Muscle of arm (tissue), 12 donors: ENCODE measurements around the gene ZNF768. TPM values are rescaled to one million over a fixed set of nuclear protein-coding genes. Genes with fewer than 3 reads are reported as not detected.
"Not testable (repeated sequence)": the region's sequence is repeated elsewhere in the genome, so short reads cannot be mapped to it uniquely, and the experiment has no call there.

Experiments
- DNase-seq: peaks from one replicate; pipeline ENCODE4 v3.0.0-alpha.2; 2013
- polyA plus RNA-seq, 12 donors: library from polyadenylated mRNA; unstranded; fragments of 120-200 nt; gene quantifications; one replicate each; pipeline ENCODE4 v1.2.1, GENCODE V29; 2013; ENCODE audit not compliant: insufficient read length in 12 of 12

The ZNF768 gene
- polyA plus RNA-seq, 12 donors: 19.9 to 32.9 (median 25.7) TPM; not detected in 1

DNA sequence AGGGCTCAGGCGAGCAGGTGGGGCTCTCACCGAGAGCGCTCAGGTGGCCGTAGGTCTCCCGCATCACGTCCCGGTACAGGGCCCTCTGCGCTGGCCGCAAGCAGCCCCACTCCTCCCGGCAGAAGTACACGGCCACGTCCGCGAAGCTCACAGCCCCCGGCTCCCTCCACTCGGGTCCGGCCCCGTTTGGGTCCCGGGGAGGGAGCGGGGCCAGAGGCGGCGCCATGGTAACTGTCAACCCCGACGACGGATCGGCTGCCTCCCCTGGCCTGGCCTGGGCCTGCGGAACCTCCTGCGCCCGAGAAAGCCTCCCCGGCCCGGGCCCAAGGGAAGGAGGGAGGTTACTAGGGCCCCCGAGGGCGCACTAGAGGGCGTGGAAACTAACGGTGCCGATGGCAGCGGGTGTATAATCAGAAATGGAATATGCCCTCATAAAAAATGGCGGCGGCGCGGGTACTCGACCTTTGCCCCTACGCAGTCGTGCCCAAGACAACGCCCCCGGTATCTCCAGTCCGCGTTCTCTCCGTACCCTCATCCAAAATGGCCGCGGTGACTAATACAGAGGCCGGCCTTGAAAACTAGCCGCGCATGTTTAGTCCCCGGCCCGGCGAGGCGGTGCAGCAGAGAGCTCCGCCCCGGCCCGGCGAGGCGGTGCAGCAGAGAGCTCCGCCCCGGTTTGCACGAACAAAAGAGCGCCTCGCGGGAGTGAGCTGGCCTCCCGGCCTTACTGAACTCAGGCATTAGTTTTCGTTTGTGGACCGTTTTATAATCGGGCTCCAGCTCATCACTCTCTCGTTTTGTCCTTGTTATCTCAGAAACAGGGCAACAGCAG is 31.8 kb upstream of the ZNF768 start, which contains the start of gene ZNF764:
Gene ZNF764 (minus strand): TSS at position 418 of the 832 bp plus-strand sequence. CDS start 192 bp downstream, at position 226.
- peak; percentile 97 for DNase-seq

DNA sequence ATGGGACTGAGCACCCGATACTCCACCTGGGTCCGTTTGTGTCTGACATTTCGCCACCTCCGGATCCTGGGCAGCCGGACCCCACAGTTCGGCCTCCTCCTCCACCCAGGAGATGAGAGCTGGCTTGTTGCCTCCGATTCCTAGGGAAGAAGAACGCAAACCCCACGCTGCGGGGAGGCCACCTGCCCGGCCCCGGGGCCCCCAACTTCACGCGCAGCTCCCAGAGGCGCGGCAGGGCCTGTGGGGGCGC is 31.3 kb upstream of the ZNF768 start:
- DNase-seq: no peak

DNA sequence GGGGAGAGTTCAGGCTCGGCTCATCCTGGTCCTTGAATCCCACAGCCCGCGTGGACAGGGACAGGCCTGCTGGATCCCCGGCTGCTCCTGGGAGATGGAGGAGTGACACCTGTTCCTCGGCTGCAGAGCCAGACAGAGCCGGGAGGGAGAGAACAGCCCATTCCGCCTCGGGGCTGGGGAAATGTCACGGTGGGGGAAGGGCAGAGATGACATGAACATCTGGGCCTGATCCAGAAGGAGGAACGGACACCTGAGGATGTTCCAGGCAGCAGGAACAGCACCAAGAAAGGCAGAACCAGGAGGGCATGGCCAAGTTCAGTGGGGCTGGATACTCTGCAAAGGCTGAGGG is 29.7 kb upstream of the ZNF768 start:
- DNase-seq: no peak

DNA sequence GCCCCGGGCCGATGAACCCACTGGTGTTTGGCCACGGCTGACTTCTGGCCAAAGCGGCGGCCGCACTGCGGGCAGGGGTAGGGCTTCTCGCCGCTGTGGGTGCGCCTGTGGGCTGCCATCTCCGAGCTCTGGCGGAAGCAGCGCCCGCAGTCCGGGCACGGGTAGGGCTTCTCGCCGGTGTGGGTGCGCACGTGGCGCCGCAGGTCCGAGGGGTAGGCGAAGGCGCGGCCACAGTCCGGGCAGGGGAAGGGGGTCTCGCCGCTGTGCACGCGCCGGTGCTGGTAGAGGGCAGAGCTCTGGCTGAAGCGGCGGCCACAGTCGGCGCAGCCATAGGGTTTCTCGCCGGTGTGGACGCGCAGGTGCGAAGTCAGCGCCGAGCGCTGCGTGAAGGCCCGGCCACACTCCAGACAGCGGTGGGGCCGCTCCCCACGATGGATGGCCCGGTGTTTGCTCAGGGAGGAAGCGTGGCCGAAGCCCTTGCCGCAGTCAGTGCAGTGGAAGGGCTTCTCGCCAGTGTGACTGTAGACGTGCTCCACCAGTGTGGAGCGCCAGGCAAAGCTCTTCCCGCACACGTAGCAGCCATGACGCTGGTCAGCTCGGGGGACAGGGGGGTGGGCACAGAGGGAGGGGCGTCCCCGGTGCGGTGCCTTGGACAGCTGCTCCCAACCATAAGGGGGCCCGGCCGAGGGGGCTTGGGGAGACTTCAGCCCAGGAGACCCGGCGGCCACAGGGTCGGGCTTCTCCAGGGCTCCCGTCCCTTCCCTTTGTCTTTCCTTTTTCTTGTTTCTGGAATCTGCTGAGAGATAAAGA is 29.2 kb upstream of the ZNF768 start:
- no peak for DNase-seq

DNA sequence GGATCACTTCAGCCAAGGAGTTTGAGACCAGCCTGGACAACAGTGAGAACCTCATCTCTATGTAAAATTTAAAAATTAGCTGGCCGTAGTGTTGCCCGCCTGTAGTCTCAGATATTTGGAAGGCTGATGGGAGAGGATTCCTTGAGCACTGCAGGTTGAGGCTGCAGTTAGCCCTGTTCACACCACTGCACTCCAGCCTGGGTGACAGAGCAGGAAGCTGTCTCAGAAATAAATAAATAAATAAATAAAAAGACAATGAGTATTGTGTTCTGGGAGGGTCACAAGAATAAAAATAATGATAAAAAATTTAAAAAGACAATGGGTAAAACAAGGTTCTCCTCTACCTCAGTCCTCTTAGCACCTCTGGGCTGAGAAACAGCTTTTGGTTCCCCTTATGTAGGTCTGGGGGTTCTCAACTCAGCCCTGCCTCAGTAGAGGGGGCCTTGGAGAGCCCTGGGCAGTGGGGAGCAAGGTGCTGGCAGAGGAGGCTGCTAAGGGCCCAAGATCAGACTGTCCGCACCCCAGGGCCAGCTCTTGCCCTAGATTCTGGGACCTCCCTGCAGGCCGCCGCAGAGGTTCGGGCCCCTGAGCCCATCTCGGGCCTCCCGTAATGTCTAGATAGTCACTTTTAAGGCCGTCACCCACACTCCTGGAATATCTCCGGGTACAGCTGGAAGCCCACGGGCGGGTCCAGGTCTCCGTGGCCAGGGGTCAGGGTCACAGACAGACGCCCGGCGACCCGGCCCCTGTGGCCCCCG is 28.4 kb upstream of the ZNF768 start:
- DNase-seq: no peak

DNA sequence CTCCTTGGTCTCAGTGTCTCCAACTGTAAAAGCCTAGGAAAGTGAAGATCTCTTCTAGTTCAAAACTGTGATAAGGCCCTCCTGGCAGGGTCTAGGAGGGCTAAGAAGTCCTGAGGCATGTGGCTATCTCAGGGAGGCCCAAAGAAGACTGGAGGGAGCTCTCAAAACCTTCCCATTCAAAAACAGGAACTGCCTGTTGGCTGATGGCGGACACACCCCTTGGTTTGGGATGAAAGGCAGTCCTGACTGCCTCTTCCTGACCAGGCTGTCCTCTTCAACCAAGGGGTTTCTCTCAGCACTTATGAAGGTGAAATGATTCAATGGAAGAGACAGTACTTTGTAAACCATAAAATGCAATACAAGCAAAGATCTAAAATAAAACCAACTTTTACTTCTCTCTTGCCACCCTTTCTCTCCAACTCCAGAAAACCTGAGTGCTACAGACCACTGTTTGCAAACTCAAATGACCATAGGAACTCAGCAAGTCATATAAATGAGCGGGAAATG is 27.1 kb upstream of the ZNF768 start:
- no peak for DNase-seq

DNA sequence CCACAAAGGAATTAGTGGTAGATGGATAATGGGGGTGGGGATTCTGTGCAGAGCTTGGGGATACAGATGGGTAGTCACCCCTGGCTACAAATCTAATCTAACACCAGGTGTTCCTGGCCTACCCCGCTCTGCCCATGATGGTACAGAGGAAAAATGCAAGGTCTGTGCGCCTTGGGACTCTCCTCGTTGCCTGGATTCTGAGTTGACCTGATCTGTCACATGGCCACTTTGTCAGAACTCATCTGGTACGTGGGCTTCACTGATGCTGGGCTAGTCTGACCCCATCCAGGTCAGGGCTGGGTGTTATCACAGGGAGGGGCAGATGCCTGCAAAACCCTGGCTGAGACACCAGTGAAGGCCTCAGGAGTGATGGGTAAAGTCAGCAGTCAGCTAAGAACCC is 26.6 kb upstream of the ZNF768 start:
- no peak for DNase-seq

DNA sequence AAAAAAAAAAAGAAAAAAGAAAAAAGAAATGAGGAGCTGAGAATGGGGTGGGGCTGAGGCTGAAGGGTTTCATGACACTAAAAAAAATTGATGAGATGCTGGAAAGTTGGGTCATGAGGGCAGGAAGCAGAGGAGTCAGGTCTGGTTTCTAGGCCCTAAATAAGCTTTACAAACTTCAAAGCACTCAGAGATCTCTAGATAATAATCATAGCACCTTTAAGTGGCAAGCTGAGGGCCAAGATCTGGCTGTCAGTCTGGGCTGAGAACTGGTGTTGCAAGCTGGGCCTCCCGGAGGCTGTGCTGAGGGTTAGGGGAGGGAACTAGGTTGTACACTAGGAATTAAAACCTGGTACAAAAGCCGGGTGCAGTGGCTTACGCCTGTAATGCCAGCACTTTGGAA is 25.4 kb upstream of the ZNF768 start:
- no peak for DNase-seq

DNA sequence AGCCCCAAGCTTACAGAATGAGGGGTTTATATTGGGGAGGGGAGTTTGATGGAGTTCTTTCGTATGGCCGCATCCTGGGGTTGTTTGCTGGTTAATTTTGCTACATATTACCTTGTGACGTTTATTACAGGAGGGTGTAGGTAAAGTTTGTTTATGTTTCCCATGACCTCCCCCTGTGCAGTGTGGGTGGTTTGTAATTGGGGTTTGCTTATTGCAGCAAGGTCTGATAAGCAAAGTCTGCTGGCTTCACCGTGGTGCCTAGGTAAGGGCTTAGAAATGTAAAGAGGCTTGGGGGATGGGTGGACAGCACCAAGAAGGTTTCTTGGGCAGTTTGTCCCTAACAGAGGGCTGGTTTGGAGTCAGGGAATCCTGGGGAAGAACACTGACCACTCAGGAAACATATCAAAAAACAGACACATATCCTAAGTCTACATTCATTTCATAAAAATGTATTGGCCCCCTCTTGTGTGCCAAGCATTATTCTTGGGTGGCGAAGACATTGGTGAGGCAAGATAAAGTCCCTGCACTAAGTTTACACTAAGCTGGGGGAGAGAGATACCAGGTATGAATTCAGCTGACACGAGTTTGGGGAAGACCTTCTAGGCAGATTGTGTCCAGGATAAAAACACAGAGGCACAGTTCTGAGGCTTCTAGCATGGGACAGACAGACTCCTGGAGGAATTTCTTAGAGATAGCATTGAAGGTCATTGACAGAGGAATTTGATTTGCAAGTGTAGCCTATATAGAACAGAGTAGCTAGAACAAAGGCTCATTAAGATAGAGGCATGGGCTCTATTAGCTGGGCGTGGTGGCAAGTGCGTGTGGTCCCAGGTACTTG is 22.3 kb upstream of the ZNF768 start:
- DNase-seq: no peak

DNA sequence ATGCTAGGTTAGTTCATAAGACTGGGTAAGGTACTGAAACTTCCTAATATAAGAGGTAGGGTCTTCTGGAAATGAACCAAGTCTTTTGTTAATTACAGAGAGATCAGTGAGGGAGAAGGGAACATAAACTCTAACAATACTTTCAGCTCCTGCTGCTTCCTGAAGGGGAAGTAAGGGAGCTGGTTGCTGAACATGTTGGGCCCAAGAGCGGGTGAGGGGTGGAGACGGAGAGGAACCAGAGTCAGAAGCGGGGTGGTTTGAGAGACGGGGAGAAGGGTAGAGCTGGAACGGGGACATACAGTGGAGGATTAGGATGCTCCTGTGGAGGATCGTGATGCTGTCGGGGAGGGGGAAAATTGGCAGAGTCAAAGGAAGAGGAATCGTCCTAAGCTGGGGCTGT is 19.7 kb upstream of the ZNF768 start:
- no peak for DNase-seq

DNA sequence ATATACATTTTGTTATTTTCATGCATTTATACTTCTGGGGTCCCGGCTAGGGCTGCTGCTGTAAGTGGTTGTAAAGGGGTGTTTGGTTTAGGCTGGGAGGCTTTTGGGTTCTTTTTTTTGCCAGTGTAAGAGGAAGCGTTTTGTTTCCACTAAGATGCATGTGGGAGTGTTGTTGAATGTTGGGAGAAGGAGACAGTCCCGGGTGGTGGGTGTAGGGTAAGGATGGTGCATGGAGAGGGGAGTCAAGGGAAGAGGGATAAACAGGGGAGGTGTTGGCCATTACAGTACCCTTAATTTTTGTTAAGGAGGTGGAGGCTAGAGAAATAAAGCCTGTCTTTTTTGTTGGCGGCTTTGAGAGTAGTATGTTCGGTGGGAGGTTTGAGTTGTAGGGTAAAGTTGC is 16.7 kb upstream of the ZNF768 start:
- DNase-seq: no peak

DNA sequence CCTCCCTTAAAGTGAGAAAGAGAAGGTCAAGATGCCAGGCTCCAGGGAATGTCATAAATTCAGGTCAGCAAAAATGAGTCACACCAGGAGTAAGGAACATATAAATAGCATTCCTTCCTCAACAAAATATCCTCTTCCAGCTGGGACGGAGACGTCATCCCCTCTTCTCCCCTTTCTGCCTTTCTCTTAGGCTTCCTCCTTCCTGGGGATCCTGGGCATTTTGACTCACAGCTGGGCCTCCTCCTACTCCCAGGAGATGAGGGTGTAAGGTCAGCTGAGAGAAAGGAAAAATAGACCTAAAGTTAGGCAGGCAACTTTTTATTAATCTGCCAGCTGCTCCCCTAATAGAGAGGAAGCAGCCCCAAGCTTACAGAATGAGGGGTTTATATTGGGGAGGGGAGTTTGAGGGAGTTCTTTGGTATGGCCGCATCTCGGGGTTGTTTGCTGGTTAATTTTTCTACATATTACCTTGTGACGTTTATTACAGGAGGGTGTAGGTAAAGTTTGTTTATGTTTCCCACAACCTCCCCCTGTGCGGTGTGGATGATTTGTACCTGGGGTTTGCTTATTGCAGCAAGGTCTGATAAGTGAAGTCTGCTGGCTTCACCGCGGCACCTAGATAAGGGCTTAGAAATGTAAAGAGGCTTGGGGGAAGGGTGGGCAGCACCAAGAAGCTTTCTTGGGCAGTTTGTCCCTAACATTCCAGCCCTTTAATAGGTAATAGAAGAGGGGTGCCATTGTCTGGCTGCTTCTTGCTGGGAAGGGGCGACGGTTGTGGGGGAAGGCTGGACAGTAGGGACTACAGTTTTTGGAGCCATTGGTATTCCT is 15.3 kb upstream of the ZNF768 start:
- DNase-seq: no peak

DNA sequence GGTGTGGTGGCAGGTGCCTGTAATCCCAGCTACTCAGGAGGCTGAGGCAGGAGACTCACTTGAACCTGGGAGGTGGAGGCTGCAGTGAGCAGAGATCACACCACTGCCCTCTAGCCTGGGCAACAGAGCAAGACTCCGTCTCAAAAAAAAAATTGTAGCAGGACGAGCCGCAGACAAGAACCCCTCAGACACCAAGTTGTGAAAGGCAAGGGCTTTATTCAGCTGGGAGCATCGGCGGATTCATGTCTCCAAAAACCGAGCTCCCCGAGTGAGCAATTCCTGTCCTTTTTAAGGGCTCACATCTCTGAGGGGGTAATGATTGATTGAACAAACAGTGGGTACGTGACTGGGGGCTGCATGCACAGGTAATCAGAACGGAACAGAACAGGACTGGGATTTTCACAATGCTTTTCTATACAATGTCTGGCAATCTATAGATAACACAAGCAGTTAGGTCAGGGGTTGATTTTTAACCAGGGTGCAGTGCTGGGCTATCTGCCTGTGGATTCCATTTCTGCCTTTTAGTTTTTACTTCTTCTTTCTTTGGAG is 14.6 kb upstream of the ZNF768 start:
- DNase-seq: not testable (repeated sequence)

DNA sequence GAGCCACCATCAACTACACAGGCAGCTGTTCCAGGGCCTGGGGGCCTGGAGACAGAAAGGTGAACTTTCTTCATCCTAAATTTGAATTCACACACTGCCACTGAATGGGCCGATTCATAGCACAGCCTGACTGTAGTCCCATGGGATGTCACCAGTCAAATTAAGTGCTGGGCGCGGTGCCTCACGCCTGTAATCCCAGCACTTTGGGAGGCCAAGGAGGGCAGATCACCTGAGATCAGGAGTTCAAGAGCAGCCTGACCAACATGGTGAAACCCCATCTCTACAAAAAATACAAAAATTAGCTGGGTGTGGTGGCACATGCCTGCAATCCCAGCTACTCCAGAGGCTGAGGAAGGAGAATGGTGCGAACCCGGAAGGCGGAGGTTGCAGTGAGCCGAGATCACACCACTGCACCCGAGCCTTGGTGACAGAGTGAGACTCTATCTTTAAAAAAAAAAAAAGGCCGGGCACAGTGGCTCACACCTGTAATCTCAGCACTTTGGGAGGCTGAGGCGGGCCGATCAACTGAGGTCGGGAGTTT is 13.7 kb upstream of the ZNF768 start:
- DNase-seq: not testable (repeated sequence)

DNA sequence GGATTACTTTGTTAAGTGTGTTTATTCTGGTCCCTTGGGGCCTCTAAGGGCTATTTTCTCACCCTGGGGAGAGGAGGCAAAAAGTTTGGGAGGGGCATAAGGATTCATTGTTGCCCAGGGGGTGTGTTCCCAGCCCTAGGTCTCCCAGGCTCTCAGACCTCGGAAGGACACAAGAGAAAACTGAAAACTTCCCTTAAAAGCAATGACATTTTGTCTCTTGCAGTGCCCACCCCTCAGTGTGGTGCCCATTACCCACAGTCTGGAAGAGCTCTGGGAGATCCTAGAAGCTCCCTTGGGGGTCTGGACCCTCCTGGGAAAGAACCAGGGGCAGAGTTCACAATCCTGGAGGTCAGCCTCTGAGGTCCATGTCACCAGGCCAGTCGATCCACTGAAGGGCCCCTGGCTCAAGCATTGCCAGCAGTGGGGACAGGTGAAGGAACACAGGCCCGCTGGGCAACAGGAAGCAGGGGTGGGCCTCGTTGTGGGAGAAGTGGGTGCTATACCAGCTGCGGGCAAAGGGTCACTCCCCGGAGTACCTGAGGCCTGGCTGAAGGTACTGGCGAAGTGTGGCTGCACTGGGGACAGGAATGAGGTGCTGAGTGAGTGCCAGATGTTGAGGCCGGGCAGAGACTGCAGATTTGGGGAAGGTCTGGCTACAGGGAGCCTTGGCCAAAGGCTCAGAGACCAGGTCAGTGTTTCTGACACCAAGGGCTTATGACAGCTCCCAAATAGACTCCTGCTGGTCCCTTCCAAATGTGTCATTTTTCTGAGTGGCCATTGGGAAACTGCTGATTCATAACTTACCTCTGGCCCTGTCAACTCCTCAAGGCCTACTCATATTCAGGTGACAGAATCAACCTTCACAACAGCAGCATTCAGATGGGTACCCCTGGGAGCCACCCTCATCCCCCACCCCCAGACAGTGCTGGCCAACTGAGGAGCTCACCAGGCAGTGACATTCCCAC is 12.9 kb upstream of the ZNF768 start:
- no peak for DNase-seq

DNA sequence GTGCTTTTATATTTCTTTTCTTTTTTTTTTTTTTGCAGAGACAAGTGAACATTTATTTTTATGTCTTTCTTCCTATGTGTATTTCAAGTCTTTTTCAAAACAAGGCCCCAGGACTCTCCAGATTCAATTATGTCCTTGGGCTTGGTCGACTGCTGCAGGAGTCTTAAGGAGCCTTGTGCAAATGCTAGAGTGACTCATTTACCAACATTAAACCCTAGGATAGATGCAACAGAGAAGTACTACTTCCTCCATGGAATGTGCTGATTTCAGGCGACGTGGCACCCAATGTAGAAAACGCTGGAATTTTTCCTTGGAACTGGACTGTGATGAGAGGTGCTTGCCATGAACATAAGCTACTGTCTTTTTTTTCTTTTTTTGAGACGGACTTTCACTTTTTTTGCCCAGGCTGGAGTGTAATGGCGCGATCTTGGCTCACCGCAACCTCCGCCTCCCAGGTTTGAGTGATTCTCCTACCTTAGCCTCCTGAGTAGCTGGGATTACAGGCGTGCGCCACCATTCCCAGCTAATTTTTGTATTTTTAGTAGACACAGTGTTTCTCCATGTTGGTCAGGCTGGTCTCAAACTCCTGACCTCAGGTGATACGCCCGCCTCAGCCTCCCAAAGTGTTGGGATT is 10.1 kb upstream of the ZNF768 start:
- DNase-seq: not testable (repeated sequence)

DNA sequence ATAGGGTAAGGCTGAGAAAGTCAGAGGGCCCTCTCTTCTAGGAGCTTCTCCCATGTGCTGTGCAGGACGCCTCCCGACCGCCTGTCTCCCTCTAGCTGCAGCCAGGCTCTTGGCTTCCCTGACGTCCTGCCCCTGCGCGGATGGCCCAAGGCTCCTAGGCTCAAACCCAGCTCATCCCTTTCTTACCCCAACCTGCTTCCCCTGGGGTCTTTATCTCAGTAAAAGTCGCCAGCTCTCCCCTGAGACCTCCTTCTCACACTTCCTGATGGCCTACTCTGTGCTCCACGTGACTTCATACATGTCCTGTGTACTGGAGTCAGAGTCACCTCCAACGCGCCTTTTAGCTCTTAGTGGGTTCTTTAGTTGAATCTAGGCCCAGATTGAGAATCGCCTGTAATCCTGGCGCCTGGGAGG is 9.4 kb upstream of the ZNF768 start:
- DNase-seq: peak; percentile 70

DNA sequence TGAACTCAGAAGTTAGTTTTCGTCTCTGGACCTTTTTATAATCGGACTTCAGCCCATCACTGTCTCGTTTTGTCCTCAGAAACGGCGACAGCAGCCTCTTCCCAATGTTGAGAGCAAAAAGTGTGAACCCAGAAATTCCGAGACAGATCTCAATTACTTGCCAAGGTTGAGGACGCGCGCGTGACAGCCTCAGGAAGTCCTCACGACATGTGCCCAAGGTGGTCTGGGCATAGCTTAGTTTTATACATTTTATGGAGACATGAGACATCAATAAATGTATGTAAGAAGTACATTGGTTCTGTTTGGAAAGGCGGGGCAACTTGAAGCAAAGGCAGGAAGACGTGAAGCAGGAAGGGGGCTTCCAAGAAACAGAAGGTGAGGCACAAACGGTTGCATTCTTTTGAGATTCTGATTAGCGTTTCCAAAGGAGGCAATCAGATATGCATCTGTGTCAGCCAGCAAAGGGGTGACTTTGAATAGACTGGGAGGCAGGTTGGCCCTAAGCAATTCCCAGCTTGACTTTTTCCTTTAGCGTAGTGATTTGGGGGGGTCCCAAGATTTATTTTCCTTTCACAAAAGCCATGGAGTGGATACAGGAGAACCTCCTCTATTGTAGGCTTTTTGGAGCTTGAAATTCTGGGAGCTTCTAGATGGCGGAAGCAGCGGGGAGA is 8.9 kb upstream of the ZNF768 start:
- no peak for DNase-seq
